ENCODE measurements around the gene NSUN2. TPM values are rescaled to one million over a fixed set of nuclear protein-coding genes. Genes with fewer than 3 reads are reported as not detected.

Gene NSUN2
- total RNA-seq, 4 donors from 2014 or later: 37.7 to 65.8 (median 49.0) TPM

DNA sequence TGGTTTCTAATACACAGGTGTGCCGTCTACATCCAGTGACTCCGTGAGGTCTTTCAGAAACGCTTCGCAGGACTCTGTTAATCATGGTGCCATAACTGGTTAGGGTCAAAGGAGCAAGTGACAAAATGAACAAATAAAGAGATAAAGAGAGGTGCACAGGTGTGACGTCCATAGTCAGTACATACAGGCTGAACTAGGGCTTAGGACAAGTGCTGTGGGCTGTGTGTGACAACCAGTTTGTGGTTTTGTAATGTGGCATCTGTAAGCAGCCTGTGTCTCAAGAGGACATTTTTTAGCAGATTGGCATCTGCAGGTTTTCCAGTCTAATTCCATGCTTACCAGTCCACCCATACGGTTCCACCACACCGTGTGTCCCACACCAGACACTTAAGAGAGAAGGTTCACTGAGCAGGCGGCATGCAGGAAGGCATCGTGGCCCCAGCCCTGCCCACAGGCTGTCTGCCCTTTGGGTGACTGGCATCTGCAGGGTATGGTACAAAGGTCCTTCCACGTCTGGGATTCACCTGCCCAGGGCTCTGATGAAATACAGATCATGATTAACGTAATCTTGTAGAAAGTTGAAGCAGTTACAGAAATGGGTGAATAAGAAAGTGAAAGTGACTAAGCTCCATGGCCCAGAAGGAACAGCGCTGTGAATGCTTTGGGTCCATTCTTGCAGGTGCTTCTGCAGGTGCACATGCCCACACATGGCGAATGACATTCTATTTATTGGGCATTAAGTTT, 27.3 kb upstream of the NSUN2 start:
- DNase-seq: no peak
- TF ChIP-seq POLR2A (IDR thresholded peaks at IDR 0.05): no peak
- TF ChIP-seq, protein P1, sequence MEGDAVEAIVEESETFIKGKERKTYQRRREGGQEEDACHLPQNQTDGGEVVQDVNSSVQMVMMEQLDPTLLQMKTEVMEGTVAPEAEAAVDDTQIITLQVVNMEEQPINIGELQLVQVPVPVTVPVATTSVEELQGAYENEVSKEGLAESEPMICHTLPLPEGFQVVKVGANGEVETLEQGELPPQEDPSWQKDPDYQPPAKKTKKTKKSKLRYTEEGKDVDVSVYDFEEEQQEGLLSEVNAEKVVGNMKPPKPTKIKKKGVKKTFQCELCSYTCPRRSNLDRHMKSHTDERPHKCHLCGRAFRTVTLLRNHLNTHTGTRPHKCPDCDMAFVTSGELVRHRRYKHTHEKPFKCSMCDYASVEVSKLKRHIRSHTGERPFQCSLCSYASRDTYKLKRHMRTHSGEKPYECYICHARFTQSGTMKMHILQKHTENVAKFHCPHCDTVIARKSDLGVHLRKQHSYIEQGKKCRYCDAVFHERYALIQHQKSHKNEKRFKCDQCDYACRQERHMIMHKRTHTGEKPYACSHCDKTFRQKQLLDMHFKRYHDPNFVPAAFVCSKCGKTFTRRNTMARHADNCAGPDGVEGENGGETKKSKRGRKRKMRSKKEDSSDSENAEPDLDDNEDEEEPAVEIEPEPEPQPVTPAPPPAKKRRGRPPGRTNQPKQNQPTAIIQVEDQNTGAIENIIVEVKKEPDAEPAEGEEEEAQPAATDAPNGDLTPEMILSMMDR (IDR thresholded peaks at IDR 0.05): no peak
- 76 to 80% methylated on average over 9 to 12 of the region's 13 CpGs for WGBS, 2 donors

DNA sequence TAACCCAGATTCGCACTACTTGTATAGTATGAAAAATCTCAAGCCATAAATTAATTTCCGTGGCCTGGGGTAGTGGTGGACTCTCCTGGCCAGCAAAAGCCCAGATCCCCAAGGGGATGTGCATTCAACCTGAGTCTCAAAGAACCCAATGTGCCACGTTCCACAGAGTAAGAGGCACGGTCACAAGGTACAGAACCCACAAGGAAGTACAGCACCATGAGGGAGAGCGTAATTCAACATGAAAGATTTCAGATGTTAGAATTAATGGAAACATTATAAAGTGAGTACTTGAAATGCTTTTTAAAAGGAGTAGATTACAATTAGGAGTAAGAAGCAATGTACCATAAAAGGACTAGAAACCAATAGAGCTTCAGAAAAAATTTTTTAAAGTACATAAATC, 23.8 kb upstream of the NSUN2 start:
- no peak overlapping the region for H3K27ac ChIP-seq

More for the DNA sequence above, 27.3 kb upstream of the NSUN2 start:
- intact Hi-C loops (cut with DNase I): no loop called here
- no peak overlapping the region for H3K27ac ChIP-seq
- no peak overlapping the region for H3K4me3 ChIP-seq
- no peaks in the 10 kb centered on the region for H3K27me3 ChIP-seq
- no peaks in the 10 kb centered on the region for H3K4me1 ChIP-seq
- H3K36me3 ChIP-seq: peaks cover 10 to 97% (median 21%) of the 10 kb centered on the region in 3 donors
- peaks cover 0 to 8% (median 0%) of the 10 kb centered on the region in 3 donors for H3K9me3 ChIP-seq

DNA sequence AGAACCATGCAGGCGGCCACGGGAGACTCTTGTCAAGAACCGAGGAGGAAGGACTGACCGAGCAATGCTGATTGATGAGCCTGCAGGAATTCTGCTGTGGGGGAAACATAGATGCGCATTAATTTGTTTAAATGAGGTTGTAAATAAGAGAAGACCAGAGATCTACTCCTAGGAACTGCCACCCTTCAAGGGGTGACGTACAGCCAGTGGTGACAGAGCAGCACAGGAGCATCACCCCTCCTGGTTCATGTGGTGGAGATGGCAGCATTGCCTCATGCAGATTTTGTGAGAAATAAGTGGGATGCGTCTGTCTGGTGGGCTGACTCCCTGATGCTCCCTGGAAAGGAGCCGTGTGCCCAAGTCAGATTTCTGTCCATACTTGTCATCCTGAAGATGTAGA, 22.6 kb upstream of the NSUN2 start:
- Histone ChIP-seq H3K9me3 (peaks cover 0 to 8% (median 0%) of the 10 kb centered on the region in 3 donors), H3K27me3 (no peaks in the 10 kb centered on the region), H3K4me1 (no peaks in the 10 kb centered on the region), H3K36me3 (peaks cover 10 to 91% (median 21%) of the 10 kb centered on the region in 3 donors), H3K4me3 (no peak overlapping the region), H3K27ac (no peak overlapping the region)
- intact Hi-C loops (cut with DNase I): no loop called here
- TF ChIP-seq, protein P1 (IDR thresholded peaks at IDR 0.05): no peak
- TF ChIP-seq POLR2A (IDR thresholded peaks at IDR 0.05): no peak
- WGBS, 2 donors: 96 to 97% methylated on average over 8 of the region's 8 CpGs
- no peak for DNase-seq

More for the DNA sequence above, 23.8 kb upstream of the NSUN2 start:
- 90 to 99% methylated on average over 3 to 5 of the region's 5 CpGs for WGBS, 2 donors
- intact Hi-C loops (cut with DNase I): no loop called here
- no peak for DNase-seq
- H3K36me3 ChIP-seq: peaks cover 10 to 97% (median 21%) of the 10 kb centered on the region in 3 donors
- H3K4me1 ChIP-seq: no peaks in the 10 kb centered on the region
- no peak overlapping the region for H3K4me3 ChIP-seq
- no peak for TF ChIP-seq POLR2A (IDR thresholded peaks at IDR 0.05)
- TF ChIP-seq, protein P1 (IDR thresholded peaks at IDR 0.05): no peak
- no peaks in the 10 kb centered on the region for H3K27me3 ChIP-seq
- peaks cover 0 to 8% (median 0%) of the 10 kb centered on the region in 3 donors for H3K9me3 ChIP-seq

DNA sequence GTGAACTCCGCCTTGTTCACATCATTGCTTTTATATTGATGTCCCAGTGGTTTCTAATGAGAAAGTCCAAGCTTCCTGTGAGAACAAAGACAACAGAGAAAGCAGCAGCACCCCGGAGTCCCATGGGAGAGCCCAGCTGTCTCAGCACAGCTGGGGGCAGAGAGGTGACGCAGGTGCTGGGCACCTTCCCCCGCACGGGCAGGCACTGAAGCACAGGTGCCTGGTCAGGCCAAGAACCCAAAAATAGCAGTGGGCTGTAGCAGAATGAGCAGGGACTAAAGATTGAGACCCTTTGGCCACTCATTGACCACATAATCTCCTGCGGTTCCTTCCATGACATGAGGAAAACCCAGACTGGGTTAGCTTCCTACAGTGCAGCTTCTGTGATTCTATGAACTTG, 19.2 kb upstream of the NSUN2 start:
- no peak overlapping the region for H3K4me3 ChIP-seq
- intact Hi-C loops (cut with DNase I): no loop called here
- no peak for DNase-seq
- H3K9me3 ChIP-seq: peaks cover 0 to 8% (median 0%) of the 10 kb centered on the region in 3 donors
- H3K36me3 ChIP-seq: peaks cover 4 to 67% (median 15%) of the 10 kb centered on the region in 3 donors
- H3K4me1 ChIP-seq: peaks cover 0 to 16% (median 0%) of the 10 kb centered on the region in 3 donors
- TF ChIP-seq POLR2A (IDR thresholded peaks at IDR 0.05): no peak
- TF ChIP-seq, protein P1 (IDR thresholded peaks at IDR 0.05): no peak
- no peaks in the 10 kb centered on the region for H3K27me3 ChIP-seq
- H3K27ac ChIP-seq: no peak overlapping the region
- 88 to 96% methylated on average over 2 to 6 of the region's 6 CpGs for WGBS, 2 donors

DNA sequence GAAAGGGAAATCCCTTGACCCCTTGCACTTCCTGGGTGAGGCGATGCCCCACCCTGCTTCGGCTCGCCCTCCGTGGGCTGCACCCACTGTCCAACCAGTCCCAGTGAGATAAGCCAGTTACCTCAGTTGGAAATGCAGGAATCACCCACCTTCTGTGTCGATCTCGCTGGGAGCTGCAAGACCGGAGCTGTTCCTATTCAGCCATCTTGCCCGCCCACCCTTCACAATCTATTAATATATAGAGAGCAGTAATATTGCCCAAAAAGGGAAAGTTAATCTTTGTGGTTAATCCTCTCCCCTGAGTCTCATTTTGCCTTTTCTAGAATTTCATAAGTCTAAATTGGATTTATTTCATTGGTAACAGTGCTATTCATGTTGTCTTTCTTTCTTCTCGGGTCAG, 16.8 kb upstream of the NSUN2 start:
- H3K9me3 ChIP-seq: no peaks in the 10 kb centered on the region
- no peak overlapping the region for H3K27ac ChIP-seq
- intact Hi-C loops (cut with DNase I): no loop called here
- H3K36me3 ChIP-seq: peaks cover 0 to 59% (median 6%) of the 10 kb centered on the region in 3 donors
- TF ChIP-seq, protein P1 (IDR thresholded peaks at IDR 0.05): no peak
- TF ChIP-seq POLR2A (IDR thresholded peaks at IDR 0.05): no peak
- WGBS, 2 donors: 89 to 91% methylated on average over 7 to 9 of the region's 9 CpGs
- H3K27me3 ChIP-seq: no peaks in the 10 kb centered on the region
- no peak for DNase-seq
- peaks cover 0 to 16% (median 0%) of the 10 kb centered on the region in 3 donors for H3K4me1 ChIP-seq
- no peak overlapping the region for H3K4me3 ChIP-seq

All from esophagus squamous epithelium (tissue), 5 donors.